Left ventricle myocardium inferior (tissue), 1 donor: Measurements from ENCODE around the gene CNPY2. TPM values are rescaled to one million over a fixed set of nuclear protein-coding genes. Genes with fewer than 3 reads are reported as not detected.
"Not testable (repeated sequence)": the region's sequence is repeated elsewhere in the genome, so short reads cannot be mapped to it uniquely, and the experiment has no call there.

Experiments
- DNase-seq: peaks from one replicate; pipeline ENCODE4 v3.0.0-alpha.2; 2020
- H3K27ac ChIP-seq: fragments of 200-600 bp; replicated peaks from 2 replicates; pipeline ENCODE4 v1.8.0; 2021
- H3K27me3 ChIP-seq: fragments of 200-600 bp; 2 replicates; pipeline ENCODE4 v1.8.0; 2021; ENCODE audit warnings: low read depth
- H3K36me3 ChIP-seq: fragments of 200-600 bp; 2 replicates; pipeline ENCODE4 v1.8.0; 2021
- H3K4me1 ChIP-seq: fragments of 200-600 bp; 2 replicates; pipeline ENCODE4 v1.8.0; 2021
- H3K4me3 ChIP-seq: fragments of 200-600 bp; 2 replicates; pipeline ENCODE4 v1.8.0; 2021; ENCODE audit warnings: mild to moderate bottlenecking, moderate library complexity
- H3K9me3 ChIP-seq: fragments of 200-600 bp; replicated peaks from 2 replicates; pipeline ENCODE4 v1.8.0; 2021
- CTCF ChIP-seq: fragments of 200-600 bp; IDR thresholded peaks from 2 replicates; pipeline ENCODE4 v1.8.0; 2021; ENCODE audit warnings: antibody characterized with exemption, mild to moderate bottlenecking, borderline replicate concordance
- intact Hi-C: fragments of 100-400 bp; cut with micrococcal nuclease; formaldehyde crosslinking; loops from one replicate; pipeline ENCODE4 v1.11.0; 2022
- total RNA-seq: library from RNA; stranded (reverse); fragmentation: NEBNext Ultra II Directional; extraction: Animal tissue kit (Norgen Biotek cat#: 25700); gene quantifications from one replicate; pipeline ENCODE4 v1.2.1, GENCODE V29; 2021
- donor health status: DM: no; HTN: yes; CAD: no; lungs with severe emphysema.

CNPY2 gene
- total RNA-seq, 1 donor from 2014 or later, result 33.4 TPM

GRCh38 chr12:56341616-56342015 lies 25.8 kb upstream of the CNPY2 start:
- Histone ChIP-seq H3K36me3 (peaks cover 44% of the 10 kb centered on the region), H3K4me3 (no peak overlapping the region), H3K27ac (no peak overlapping the region), H3K27me3 (no peaks in the 10 kb centered on the region), H3K9me3 (no peaks in the 10 kb centered on the region), H3K4me1 (no peaks in the 10 kb centered on the region)
- no peak for DNase-seq
- no peak for TF ChIP-seq CTCF
- intact Hi-C loops, result no loop called here

- TF ChIP-seq CTCF, result no peak
- H3K27me3 ChIP-seq, result no peaks in the 10 kb centered on the region
- no peak overlapping the region for H3K4me3 ChIP-seq
- no peaks in the 10 kb centered on the region for H3K9me3 ChIP-seq
- intact Hi-C loops, result no loop called here
- DNase-seq, result no peak
- peaks cover 21% of the 10 kb centered on the region for H3K36me3 ChIP-seq
- no peak overlapping the region for H3K27ac ChIP-seq
- peaks cover 8% of the 10 kb centered on the region for H3K4me1 ChIP-seq
These were observed 23.3 kb upstream of the CNPY2 start for GRCh38 chr12:56339158-56339422.

- DNase-seq, result no peak
- intact Hi-C loops, result no loop called here
- H3K4me3 ChIP-seq, result no peak within 1 kb of the TSS
These were observed 22.7 kb upstream of the CNPY2 start, which contains the start of gene IL23A for GRCh38 chr12:56338308-56339157. Gene IL23A (plus strand): TSS chr12:56338884. CDS start chr12:56339045, 161 bp downstream.

GRCh38 chr12:56337753-56338251 lies 22.0 kb upstream of the CNPY2 start:
- TF ChIP-seq CTCF, result no peak
- Histone ChIP-seq H3K4me1 (peaks cover 17% of the 10 kb centered on the region), H3K27me3 (no peaks in the 10 kb centered on the region), H3K9me3 (no peaks in the 10 kb centered on the region), H3K4me3 (no peak overlapping the region), H3K36me3 (peaks cover 8% of the 10 kb centered on the region), H3K27ac (no peak overlapping the region)
- intact Hi-C loops, result no loop called here
- DNase-seq, result no peak

More at GRCh38 chr12:56338308-56339157, 22.7 kb upstream of the CNPY2 start, which contains the start of gene IL23A:
- Histone ChIP-seq H3K27me3 (no peaks in the 10 kb centered on the region), H3K4me1 (peaks cover 10% of the 10 kb centered on the region), H3K36me3 (peaks cover 16% of the 10 kb centered on the region), H3K9me3 (no peaks in the 10 kb centered on the region), H3K27ac (no peak within 1 kb of the TSS)
- no peak for TF ChIP-seq CTCF

GRCh38 chr12:56336361-56337167 lies 20.8 kb upstream of the CNPY2 start:
- H3K27me3 ChIP-seq, result no peaks in the 10 kb centered on the region
- no peak for DNase-seq
- H3K36me3 ChIP-seq, result no peaks in the 10 kb centered on the region
- intact Hi-C loops, result no loop called here
- no peaks in the 10 kb centered on the region for H3K9me3 ChIP-seq
- H3K27ac ChIP-seq, result no peak overlapping the region
- H3K4me1 ChIP-seq, result peaks cover 24% of the 10 kb centered on the region
- TF ChIP-seq CTCF, result no peak
- H3K4me3 ChIP-seq, result no peak overlapping the region

- H3K27ac ChIP-seq, H3K27me3 ChIP-seq, H3K9me3 ChIP-seq, H3K4me3 ChIP-seq, H3K36me3 ChIP-seq, intact Hi-C loops, DNase-seq: not testable (repeated sequence)
- H3K4me1 ChIP-seq, result peaks cover 24% of the 10 kb centered on the region
These were observed 19.7 kb upstream of the CNPY2 start for GRCh38 chr12:56335527-56335926.
